Keratinocyte (primary cell): Measurements from ENCODE around the gene PKP4. TPM values are rescaled to one million over a fixed set of nuclear protein-coding genes. Genes with fewer than 3 reads are reported as not detected.

Experiments
- DNase-seq: peaks from one replicate; pipeline ENCODE4 v3.0.0-alpha.2; 2011; ENCODE audit warnings: low read depth, missing footprints, low spot score
- FAIRE-seq: peaks from 2 replicates; lab custom pipeline; 2011; peaks lifted over from hg19 to GRCh38; lab: Jason Lieb, UNC
- H2AFZ ChIP-seq: 2 replicates; pipeline ENCODE4 v1.6.0; 2012; ENCODE audit warnings: low read length, control low read depth, inconsistent platforms; ENCODE audit not compliant: control insufficient read depth
- H3K27ac ChIP-seq: 2 replicates; pipeline ENCODE4 v1.5.1; 2011; ENCODE audit warnings: low read length; ENCODE audit not compliant: control insufficient read depth, insufficient read depth
- H3K27me3 ChIP-seq: 3 replicates; pipeline ENCODE4 v1.6.0; 2011; ENCODE audit warnings: low read length; ENCODE audit not compliant: control insufficient read depth, insufficient read depth; ENCODE audit errors: extremely low read depth
- H3K36me3 ChIP-seq, 2 experiments: 2 replicates in 1 of 2; 3 replicates in 1 of 2; pipeline ENCODE4 v1.5.1; 2011; ENCODE audit warnings: low read length in 2 of 2, mild to moderate bottlenecking in 1 of 2; ENCODE audit not compliant: control insufficient read depth in 2 of 2, insufficient read depth in 2 of 2; ENCODE audit errors: extremely low read depth in 1 of 2
- H3K4me1 ChIP-seq: 3 replicates; pipeline ENCODE4 v1.5.1; 2011; ENCODE audit warnings: low read length; ENCODE audit not compliant: control insufficient read depth, insufficient read depth; ENCODE audit errors: extremely low read depth
- H3K4me2 ChIP-seq: 3 replicates; pipeline ENCODE4 v1.6.0; 2011; ENCODE audit warnings: low read depth, low read length; ENCODE audit not compliant: control insufficient read depth, insufficient read depth; ENCODE audit errors: extremely low read depth
- H3K4me3 ChIP-seq, 3 experiments: fragments of 200-600 bp in 1 of 3; sonication (generic) in 1 of 3; 2 replicates in 2 of 3; 3 replicates in 1 of 3; pipeline ENCODE4 v1.5.1; 2011 to 2016; ENCODE audit warnings: low read length in 3 of 3, mild to moderate bottlenecking in 3 of 3, control low read depth in 2 of 3, inconsistent platforms in 1 of 3, low read depth in 1 of 3, mixed read lengths in 1 of 3, mixed run types in 1 of 3, moderate library complexity in 1 of 3; ENCODE audit not compliant: control insufficient read depth in 2 of 3, insufficient read depth in 2 of 3; ENCODE audit errors: extremely low read depth in 1 of 3
- H3K79me2 ChIP-seq: 2 replicates; pipeline ENCODE4 v1.6.0; 2012; ENCODE audit warnings: low read length; ENCODE audit not compliant: control insufficient read depth, insufficient read depth
- H3K9ac ChIP-seq: 3 replicates; pipeline ENCODE4 v1.6.0; 2011; ENCODE audit warnings: low read length; ENCODE audit not compliant: control insufficient read depth, insufficient read depth; ENCODE audit errors: extremely low read depth
- H3K9me1 ChIP-seq: 3 replicates; pipeline ENCODE4 v1.6.0; 2011; ENCODE audit warnings: low read length; ENCODE audit not compliant: control insufficient read depth, insufficient read depth; ENCODE audit errors: extremely low read depth
- H3K9me3 ChIP-seq: 2 replicates; pipeline ENCODE4 v1.5.1; 2012; ENCODE audit warnings: low read depth, low read length; ENCODE audit not compliant: control insufficient read depth
- H4K20me1 ChIP-seq: 3 replicates; pipeline ENCODE4 v1.6.0; 2011; ENCODE audit warnings: low read length; ENCODE audit not compliant: control insufficient read depth, insufficient read depth; ENCODE audit errors: extremely low read depth
- CTCF ChIP-seq, 3 experiments: IDR thresholded peaks in 1 of 3; conservative IDR thresholded peaks in 1 of 3; optimal IDR thresholded peaks in 1 of 3; 2 replicates in 2 of 3; 3 replicates in 1 of 3; pipeline versions ENCODE3 to v1.5.1; 2011; ENCODE audit warnings: low read length in 3 of 3, mild to moderate bottlenecking in 3 of 3, moderate library complexity in 2 of 3, control low read depth in 1 of 3, inconsistent platforms in 1 of 3; ENCODE audit not compliant: insufficient read depth in 2 of 3; ENCODE audit errors: extremely low read depth in 1 of 3
- EZH2 ChIP-seq: IDR thresholded peaks from one replicate; pipeline ENCODE4 v1.6.1; 2012; ENCODE audit warnings: inconsistent platforms, mild to moderate bottlenecking, low read length, moderate library complexity
- dilution Hi-C: fragments of 300-500 bp; cut with MboI; formaldehyde crosslinking; loops from one replicate; pipeline ENCODE4 v1.7.0; 2020; ENCODE audit warnings: low sequenced_read_pairs; ENCODE audit not compliant: extremely low pct_ligation_motif_present
- polyA plus RNA-seq, 5 experiments: library from polyadenylated mRNA; depleted of rRNA in 3 of 5; stranded (reverse) in 3 of 5; stranded (forward) in 1 of 5; unstranded in 1 of 5; fragments of >200 nt; gene quantifications; 1 replicate in 1 of 5; 2 replicates in 3 of 5; 3 replicates in 1 of 5; pipeline versions ENCODE4 v1.2.1 to v1.2.3, GENCODE V29; 2011 to 2012; ENCODE audit warnings: missing spikeins in 2 of 5, low read depth in 1 of 5, low replicate concordance in 1 of 5

Gene PKP4
- polyA plus RNA-seq, 1 donor (not counting 4 experiments of a cell fraction or from before 2014, with no cell fraction given), result 43.8 TPM

GRCh38 chr2:158554996-158555395 lies 98.2 kb downstream of the PKP4 start:
- no peaks in the 10 kb centered on the region for H3K9me1 ChIP-seq
- H3K4me3 ChIP-seq, result no peak overlapping the region
- no peak for TF ChIP-seq CTCF (optimal IDR thresholded peaks at IDR 0.05 in 1 of 3, IDR thresholded peaks at IDR 0.05 in 1 of 3, conservative IDR thresholded peaks at IDR 0.05 in 1 of 3; ENCODE audit: extremely low read depth in 1 of 3, insufficient read depth in 2 of 3, low read length in 3 of 3)
- no peak for TF ChIP-seq EZH2
- H3K4me1 ChIP-seq, result no peaks in the 10 kb centered on the region
- no peak overlapping the region for H3K9ac ChIP-seq
- DNase-seq (no peak), FAIRE-seq (no peak)
- dilution Hi-C loops, result no loop called here
- no peaks in the 10 kb centered on the region for H3K79me2 ChIP-seq
- no peak overlapping the region for H2AFZ ChIP-seq
- no peak overlapping the region for H3K27ac ChIP-seq
- no peaks in the 10 kb centered on the region for H3K36me3 ChIP-seq
- H4K20me1 ChIP-seq, result no peaks in the 10 kb centered on the region
- no peak overlapping the region for H3K4me2 ChIP-seq
- no peaks in the 10 kb centered on the region for H3K27me3 ChIP-seq
- H3K9me3 ChIP-seq, result no peaks in the 10 kb centered on the region

DNA sequence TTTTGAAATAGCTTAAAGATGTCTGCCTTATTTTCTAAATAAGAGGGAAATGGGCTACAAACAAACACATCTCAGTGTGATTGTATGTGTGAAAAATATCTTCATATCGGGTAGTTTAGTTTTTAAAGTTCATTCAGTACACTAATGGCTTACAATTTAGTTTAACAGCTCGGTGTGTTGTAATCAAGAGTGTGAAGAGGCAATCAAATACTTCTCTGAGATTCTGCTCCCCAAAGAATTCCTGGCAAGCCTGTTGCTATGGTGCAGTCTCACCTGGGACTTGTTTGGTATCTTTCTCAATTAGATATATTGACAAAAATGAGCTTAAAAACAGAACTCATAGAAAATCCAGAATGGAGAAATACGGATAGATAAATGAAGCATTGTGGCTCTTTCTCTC lies 99.4 kb downstream of the PKP4 start:
- Histone ChIP-seq H4K20me1 (no peaks in the 10 kb centered on the region), H3K36me3 (no peaks in the 10 kb centered on the region), H3K27ac (no peak overlapping the region), H2AFZ (no peak overlapping the region), H3K27me3 (no peaks in the 10 kb centered on the region), H3K4me1 (no peaks in the 10 kb centered on the region), H3K4me3 (no peak overlapping the region), H3K9me1 (no peaks in the 10 kb centered on the region), H3K79me2 (no peaks in the 10 kb centered on the region), H3K9me3 (no peaks in the 10 kb centered on the region), H3K9ac (no peak overlapping the region), H3K4me2 (no peak overlapping the region)
- FAIRE-seq (no peak), DNase-seq (no peak)
- dilution Hi-C loops, result no loop called here
- TF ChIP-seq CTCF (optimal IDR thresholded peaks at IDR 0.05 in 1 of 3, IDR thresholded peaks at IDR 0.05 in 1 of 3, conservative IDR thresholded peaks at IDR 0.05 in 1 of 3; ENCODE audit: extremely low read depth in 1 of 3, insufficient read depth in 2 of 3, low read length in 3 of 3) (no peak), EZH2 (no peak)
